OCI-LY7 (cell line): ENCODE results near the gene XCL1. TPM values are rescaled to one million over a fixed set of nuclear protein-coding genes. Genes with fewer than 3 reads are reported as not detected.

Experiments used
- BruUV-seq: library from RNA; stranded (reverse); fragments of 400-500 nt; replicated peaks from 2 replicates; lab custom pipeline; 2021; lab: Mats Ljungman, UMichigan
- CTCF ChIA-PET: fragments of 300-600 bp; sonication (Branson Sonifier 250); formaldehyde crosslinking; loops from one replicate; lab custom pipeline; 2022; ENCODE audit warnings: antibody characterized with exemption; ENCODE audit not compliant: unreplicated experiment; lab: Charles Lee
- POLR2A ChIA-PET: fragments of 300-600 bp; sonication (Branson Sonifier 250); formaldehyde crosslinking; loops from one replicate; lab custom pipeline; 2022; ENCODE audit warnings: antibody characterized with exemption; lab: Charles Lee
- DNase-seq: peaks from one replicate; pipeline ENCODE4 v3.0.0-alpha.2; 2015; ENCODE audit warnings: low spot score
- H2AFZ ChIP-seq: fragments of 200-600 bp; sonication (generic), shearing (Covaris generic); 2 replicates; pipeline ENCODE4 v1.6.1; 2014; ENCODE audit warnings: mild to moderate bottlenecking, antibody characterized with exemption, low read length, moderate library complexity
- H3K27ac ChIP-seq: fragments of 200-600 bp; sonication (generic); 2 replicates; pipeline ENCODE4 v1.5.1; 2014; ENCODE audit warnings: mixed run types, low read depth, mild to moderate bottlenecking, moderate library complexity, low read length, inconsistent platforms; ENCODE audit not compliant: poor library complexity, severe bottlenecking
- H3K36me3 ChIP-seq: fragments of 200-600 bp; sonication (generic); 2 replicates; pipeline ENCODE4 v1.6.1; 2014; ENCODE audit warnings: mild to moderate bottlenecking, antibody characterized with exemption, low read length, moderate library complexity, mixed read lengths; ENCODE audit not compliant: insufficient read depth
- H3K4me1 ChIP-seq: fragments of 200-600 bp; sonication (generic); 2 replicates; pipeline ENCODE4 v1.5.1; 2014; ENCODE audit warnings: mild to moderate bottlenecking, low read length; ENCODE audit not compliant: insufficient read depth, poor library complexity, severe bottlenecking
- H3K4me2 ChIP-seq: fragments of 200-600 bp; sonication (generic); 2 replicates; pipeline ENCODE4 v1.6.1; 2014; ENCODE audit warnings: mild to moderate bottlenecking, low read length
- H3K4me3 ChIP-seq: fragments of 200-600 bp; sonication (generic); 2 replicates; pipeline ENCODE4 v1.5.1; 2014; ENCODE audit warnings: mild to moderate bottlenecking, low read depth, low read length; ENCODE audit not compliant: poor library complexity, severe bottlenecking
- H3K79me2 ChIP-seq: fragments of 200-600 bp; sonication (generic); 2 replicates; pipeline ENCODE4 v1.6.1; 2016; ENCODE audit warnings: low read depth, mild to moderate bottlenecking, low read length, moderate library complexity, mixed read lengths; ENCODE audit not compliant: insufficient read depth
- H3K9me2 ChIP-seq: fragments of 200-600 bp; sonication (generic); 2 replicates; pipeline ENCODE4 v1.6.1; 2016; ENCODE audit warnings: mild to moderate bottlenecking, low read length, mixed read lengths; ENCODE audit not compliant: insufficient read depth
- H3K9me3 ChIP-seq: fragments of 200-600 bp; sonication (generic); 2 replicates; pipeline ENCODE4 v1.6.1; 2014; ENCODE audit warnings: mild to moderate bottlenecking, mixed run types, low read length, mixed read lengths
- H4K20me1 ChIP-seq: fragments of 200-600 bp; sonication (generic); 2 replicates; pipeline ENCODE4 v1.6.1; 2014; ENCODE audit warnings: mild to moderate bottlenecking, antibody characterized with exemption, low read length, moderate library complexity, mixed read lengths; ENCODE audit not compliant: insufficient read depth
- CTCF ChIP-seq: fragments of 200-600 bp; sonication (generic); conservative IDR thresholded peaks from 2 replicates; pipeline ENCODE4 v1.5.1; 2014; ENCODE audit warnings: mild to moderate bottlenecking, antibody characterized with exemption, low read length, moderate library complexity, mixed read lengths
- EZH2phosphoT487 ChIP-seq: fragments of 200-600 bp; sonication (generic); IDR thresholded peaks from 2 replicates; pipeline ENCODE4 v1.6.1; 2018; ENCODE audit warnings: low read depth, borderline replicate concordance, mild to moderate bottlenecking, mixed run types, antibody characterized with exemption, low read length, moderate library complexity, mixed read lengths
- intact Hi-C: fragments of 100-400 bp; cut with micrococcal nuclease; formaldehyde crosslinking; loops from one replicate; pipeline ENCODE4 v1.10.0; 2022; ENCODE audit not compliant: unreplicated experiment
- total RNA-seq, 2 experiments: library from RNA; depleted of rRNA in 1 of 2; stranded (reverse); fragments of >200 nt in 1 of 2; shearing (Covaris generic) in 1 of 2; gene quantifications; 2 replicates each; pipeline ENCODE4 v1.2.3, GENCODE V29; 2014 to 2022

The XCL1 gene
- total RNA-seq, 2 experiments from 2014 or later: not detected

- H3K36me3 ChIP-seq: no peaks in the 10 kb centered on the region
- H3K4me1 ChIP-seq: no peaks in the 10 kb centered on the region
- intact Hi-C loops: no loop called here
- no peaks in the 10 kb centered on the region for H4K20me1 ChIP-seq
- H3K4me2 ChIP-seq: no peak overlapping the region
- H3K4me3 ChIP-seq: no peak overlapping the region
- CTCF ChIA-PET: no interaction called here
- H3K9me2 ChIP-seq: no peaks in the 10 kb centered on the region
- POLR2A ChIA-PET: no interaction called here
- no TSS peak for BruUV-seq
- no peak overlapping the region for H3K27ac ChIP-seq
- no peak for TF ChIP-seq CTCF
- TF ChIP-seq EZH2phosphoT487: no peak
- H2AFZ ChIP-seq: no peak overlapping the region
- no peaks in the 10 kb centered on the region for H3K79me2 ChIP-seq
- H3K9me3 ChIP-seq: no peaks in the 10 kb centered on the region
- no peak for DNase-seq
Measured at GRCh38 chr1:168613038-168613451, 36.6 kb downstream of the XCL1 start.

- Histone ChIP-seq H3K4me3 (no peak overlapping the region), H3K4me2 (no peak overlapping the region), H3K9me2 (no peaks in the 10 kb centered on the region), H3K79me2 (no peaks in the 10 kb centered on the region), H3K9me3 (no peaks in the 10 kb centered on the region), H4K20me1 (no peaks in the 10 kb centered on the region), H3K27ac (no peak overlapping the region), H3K4me1 (no peaks in the 10 kb centered on the region), H2AFZ (no peak overlapping the region), H3K36me3 (no peaks in the 10 kb centered on the region)
- TF ChIP-seq EZH2phosphoT487: no peak
- no peak for TF ChIP-seq CTCF
- BruUV-seq: no TSS peak
- intact Hi-C loops: no loop called here
- ChIA-PET CTCF (no interaction called here), POLR2A (no interaction called here)
- DNase-seq: no peak
Measured at GRCh38 chr1:168613691-168614231, 37.4 kb downstream of the XCL1 start.

GRCh38 chr1:168614235-168614634 lies 37.8 kb downstream of the XCL1 start:
- Histone ChIP-seq H3K9me2 (no peaks in the 10 kb centered on the region), H3K27ac (no peak overlapping the region), H3K9me3 (no peaks in the 10 kb centered on the region), H3K79me2 (no peaks in the 10 kb centered on the region), H3K4me2 (no peak overlapping the region), H3K36me3 (no peaks in the 10 kb centered on the region), H3K4me3 (no peak overlapping the region), H4K20me1 (no peaks in the 10 kb centered on the region), H2AFZ (no peak overlapping the region), H3K4me1 (no peaks in the 10 kb centered on the region)
- BruUV-seq: no TSS peak
- intact Hi-C loops: no loop called here
- no peak for DNase-seq
- POLR2A ChIA-PET: interaction anchor here (0.8 kb wide), 1 partner anchor 559 kb away, joined by 3 read pairs; no protein-coding TSS in a partner anchor
- TF ChIP-seq CTCF (no peak), EZH2phosphoT487 (no peak)
- CTCF ChIA-PET: no interaction called here
